ENCODE data around the gene NPPC.

DNA sequence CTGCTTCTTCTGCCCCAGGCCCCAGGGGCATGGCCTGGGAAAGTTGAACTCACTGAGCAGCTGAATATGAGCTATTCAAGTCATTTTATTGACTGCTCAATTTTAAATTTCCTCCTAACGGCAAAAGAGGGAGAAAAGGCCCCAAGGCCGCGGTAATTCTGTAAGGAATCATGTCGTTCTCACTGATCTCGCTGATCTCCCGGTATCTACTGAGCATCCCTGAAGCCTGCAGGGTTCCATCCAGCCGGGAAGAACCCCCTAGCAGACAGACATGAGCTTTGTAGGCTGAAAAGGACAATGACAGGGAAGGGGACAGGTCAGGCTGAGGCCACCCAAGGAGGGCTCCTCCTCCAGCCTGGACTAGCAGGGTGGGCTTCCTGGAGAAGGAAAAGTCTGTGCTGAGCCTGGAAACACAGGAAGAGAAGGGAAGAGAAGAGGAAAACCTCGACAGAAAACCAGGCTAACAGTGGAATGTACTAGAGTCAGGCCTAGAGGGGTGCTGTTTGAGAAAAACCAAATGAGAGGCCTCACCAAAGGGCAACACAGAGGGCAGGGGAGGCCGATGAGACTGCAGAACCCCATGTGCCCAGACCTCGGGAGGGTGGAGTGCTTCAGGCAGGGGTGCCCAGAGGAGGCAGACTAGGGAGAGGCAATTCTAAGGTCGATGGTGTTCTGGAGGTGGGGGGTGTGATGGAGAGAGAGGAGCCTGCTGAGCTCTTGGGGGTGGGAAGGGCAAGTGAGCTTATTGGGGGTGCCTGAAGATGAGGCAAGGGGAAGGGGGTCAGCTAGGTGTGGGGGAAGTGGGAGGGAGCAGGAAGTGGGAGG lies 2.9 kb upstream of the NPPC start:
- no peak for TF ChIP-seq POLR2AphosphoS5 (IDR thresholded peaks at IDR 0.05; ENCODE audit: low read depth, low read length)
- no peak for TF ChIP-seq SP4 (IDR thresholded peaks at IDR 0.05; ENCODE audit: low read length)
- TF ChIP-seq, protein P1, sequence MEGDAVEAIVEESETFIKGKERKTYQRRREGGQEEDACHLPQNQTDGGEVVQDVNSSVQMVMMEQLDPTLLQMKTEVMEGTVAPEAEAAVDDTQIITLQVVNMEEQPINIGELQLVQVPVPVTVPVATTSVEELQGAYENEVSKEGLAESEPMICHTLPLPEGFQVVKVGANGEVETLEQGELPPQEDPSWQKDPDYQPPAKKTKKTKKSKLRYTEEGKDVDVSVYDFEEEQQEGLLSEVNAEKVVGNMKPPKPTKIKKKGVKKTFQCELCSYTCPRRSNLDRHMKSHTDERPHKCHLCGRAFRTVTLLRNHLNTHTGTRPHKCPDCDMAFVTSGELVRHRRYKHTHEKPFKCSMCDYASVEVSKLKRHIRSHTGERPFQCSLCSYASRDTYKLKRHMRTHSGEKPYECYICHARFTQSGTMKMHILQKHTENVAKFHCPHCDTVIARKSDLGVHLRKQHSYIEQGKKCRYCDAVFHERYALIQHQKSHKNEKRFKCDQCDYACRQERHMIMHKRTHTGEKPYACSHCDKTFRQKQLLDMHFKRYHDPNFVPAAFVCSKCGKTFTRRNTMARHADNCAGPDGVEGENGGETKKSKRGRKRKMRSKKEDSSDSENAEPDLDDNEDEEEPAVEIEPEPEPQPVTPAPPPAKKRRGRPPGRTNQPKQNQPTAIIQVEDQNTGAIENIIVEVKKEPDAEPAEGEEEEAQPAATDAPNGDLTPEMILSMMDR (IDR thresholded peaks at IDR 0.05; ENCODE audit: control extremely low read depth in 1 of 3, insufficient read depth in 1 of 3, low read depth in 1 of 3, low read length in 3 of 3), result no peak
- no peak for TF ChIP-seq EZH2 (IDR thresholded peaks at IDR 0.05; ENCODE audit: low read depth, low read length, severe bottlenecking)
- TF ChIP-seq TAF1 (IDR thresholded peaks at IDR 0.05; ENCODE audit: low read depth, low read length), result no peak
- TF ChIP-seq POLR2A (IDR thresholded peaks at IDR 0.05; ENCODE audit: control extremely low read depth in 1 of 2, low read depth in 2 of 2, low read length in 2 of 2), result no peak

Measured in H1 (cell line).